ENCODE measurements around the gene MRPL23. TPM values are rescaled to one million over a fixed set of nuclear protein-coding genes. Genes with fewer than 3 reads are reported as not detected.

The MRPL23 gene
- total RNA-seq, 4 donors from 2014 or later, result 128 to 231 (median 155) TPM

GRCh38 chr11:1924646-1925372 is 22.3 kb upstream of the MRPL23 start:
- no peaks in the 10 kb centered on the region for H3K9me3 ChIP-seq
- H3K4me1 ChIP-seq, result peaks cover 12 to 80% (median 20%) of the 10 kb centered on the region in 3 donors
- no peaks in the 10 kb centered on the region for H3K36me3 ChIP-seq
- no peak overlapping the region for H3K4me3 ChIP-seq
- H3K27ac ChIP-seq, result peak overlapping the region in 2 of 4 donors; percentile 44 to 72
- no peak for TF ChIP-seq CTCF (IDR thresholded peaks at IDR 0.05)
- no peak for TF ChIP-seq POLR2A (IDR thresholded peaks at IDR 0.05)
- intact Hi-C loops (cut with DNase I), result loop anchor here (10.0 kb wide), 2 partner anchors 80 to 230 kb away; partner anchors contain the start of gene KRTAP5-6
- 82 to 86% methylated on average over 8 to 9 of the region's 21 CpGs for WGBS, 2 donors
- no peak for DNase-seq
- H3K27me3 ChIP-seq, result peaks cover 0 to 19% (median 0%) of the 10 kb centered on the region in 4 donors

- Histone ChIP-seq H3K27me3 (peaks cover 0 to 12% (median 0%) of the 10 kb centered on the region in 4 donors), H3K4me1 (peaks cover 12 to 81% (median 20%) of the 10 kb centered on the region in 3 donors), H3K4me3 (no peak overlapping the region), H3K9me3 (no peaks in the 10 kb centered on the region), H3K27ac (peak overlapping the region in 1 of 4 donors; percentile 72), H3K36me3 (no peaks in the 10 kb centered on the region)
- WGBS, 2 donors, result 80 to 100% methylated on average over 2 to 12 of the region's 23 CpGs
- no peak for DNase-seq
- intact Hi-C loops (cut with DNase I), result loop anchor here (10.0 kb wide), 2 partner anchors 81 to 231 kb away; partner anchors contain the start of gene KRTAP5-6
- TF ChIP-seq CTCF (IDR thresholded peaks at IDR 0.05) (no peak), POLR2A (IDR thresholded peaks at IDR 0.05) (no peak)
Measured at GRCh38 chr11:1925373-1926155, 21.6 kb upstream of the MRPL23 start.

GRCh38 chr11:1926156-1927025 is 20.7 kb upstream of the MRPL23 start:
- WGBS, 2 donors, result 79 to 83% methylated on average over 26 to 38 of the region's 41 CpGs
- Histone ChIP-seq H3K9me3 (no peaks in the 10 kb centered on the region), H3K27ac (peak overlapping the region in 1 of 4 donors; percentile 72), H3K4me3 (no peak overlapping the region), H3K36me3 (no peaks in the 10 kb centered on the region), H3K4me1 (peaks cover 8 to 82% (median 20%) of the 10 kb centered on the region in 3 donors), H3K27me3 (peaks cover 0 to 6% (median 0%) of the 10 kb centered on the region in 4 donors)
- DNase-seq, result no peak
- TF ChIP-seq POLR2A (IDR thresholded peaks at IDR 0.05), result no peak
- no peak for TF ChIP-seq CTCF (IDR thresholded peaks at IDR 0.05)
- intact Hi-C loops (cut with DNase I), result loop anchor here (10.0 kb wide), 2 partner anchors 82 to 232 kb away; partner anchors contain the start of gene KRTAP5-6

- Histone ChIP-seq H3K27me3 (peaks cover 0 to 4% (median 0%) of the 10 kb centered on the region in 4 donors), H3K9me3 (no peaks in the 10 kb centered on the region), H3K36me3 (no peaks in the 10 kb centered on the region), H3K27ac (peak overlapping the region in 2 of 4 donors; percentile 39 to 49), H3K4me3 (no peak overlapping the region), H3K4me1 (peaks cover 5 to 79% (median 17%) of the 10 kb centered on the region in 3 donors)
- TF ChIP-seq POLR2A (IDR thresholded peaks at IDR 0.05) (no peak), CTCF (IDR thresholded peaks at IDR 0.05) (no peak)
- no peak for DNase-seq
- 67 to 81% methylated on average over 6 to 17 of the region's 28 CpGs for WGBS, 2 donors
- intact Hi-C loops (cut with DNase I), result loop anchor here (10.0 kb wide), 2 partner anchors 82 to 232 kb away; partner anchors contain the start of gene KRTAP5-6
Measured at GRCh38 chr11:1927026-1927847, 19.9 kb upstream of the MRPL23 start.
